ENCODE results near the gene KRT33B.

Gene KRT33B

GRCh38 chr17:41318231-41318630, 51.4 kb downstream of the KRT33B start:
- no peaks in the 10 kb centered on the region for H3K79me2 ChIP-seq (ENCODE audit: insufficient read depth, low read depth)
- no peaks in the 10 kb centered on the region for H4K20me1 ChIP-seq (ENCODE audit: insufficient read depth)
- no peak overlapping the region for H2AFZ ChIP-seq (ENCODE audit: low read depth)
- TF ChIP-seq CTCF (conservative IDR thresholded peaks at IDR 0.05; ENCODE audit: low read depth, low read length): no peak
- no peak overlapping the region for H3K9ac ChIP-seq
- no peak overlapping the region for H3K27ac ChIP-seq
- no peaks in the 10 kb centered on the region for H3K27me3 ChIP-seq (ENCODE audit: insufficient read depth, low read depth)
- no peak overlapping the region for H3K4me2 ChIP-seq
- H3K4me1 ChIP-seq (ENCODE audit: low read depth, poor library complexity, severe bottlenecking): no peaks in the 10 kb centered on the region
- H3K4me3 ChIP-seq (IDR thresholded peaks at IDR 0.05; ENCODE audit: insufficient read depth, low read depth, low read length): no peak overlapping the region
- H3K36me3 ChIP-seq (ENCODE audit: insufficient read depth): no peaks in the 10 kb centered on the region

GRCh38 chr17:41315814-41316445, 53.7 kb downstream of the KRT33B start:
- H3K36me3 ChIP-seq (ENCODE audit: insufficient read depth): no peaks in the 10 kb centered on the region
- no peak overlapping the region for H3K27ac ChIP-seq
- H3K4me3 ChIP-seq (IDR thresholded peaks at IDR 0.05; ENCODE audit: insufficient read depth, low read depth, low read length): no peak overlapping the region
- no peaks in the 10 kb centered on the region for H3K4me1 ChIP-seq (ENCODE audit: low read depth, poor library complexity, severe bottlenecking)
- H2AFZ ChIP-seq (ENCODE audit: low read depth): no peak overlapping the region
- no peaks in the 10 kb centered on the region for H3K79me2 ChIP-seq (ENCODE audit: insufficient read depth, low read depth)
- no peaks in the 10 kb centered on the region for H3K27me3 ChIP-seq (ENCODE audit: insufficient read depth, low read depth)
- no peak overlapping the region for H3K9ac ChIP-seq
- no peak for TF ChIP-seq CTCF (conservative IDR thresholded peaks at IDR 0.05; ENCODE audit: low read depth, low read length)
- no peaks in the 10 kb centered on the region for H4K20me1 ChIP-seq (ENCODE audit: insufficient read depth)
- no peak overlapping the region for H3K4me2 ChIP-seq

GRCh38 chr17:41315204-41315794, 54.3 kb downstream of the KRT33B start, which contains the start of gene KRTAP17-1:
Gene KRTAP17-1, minus strand, starts transcription at chr17:41315710. Its CDS starts 60 bp downstream, at chr17:41315650.
- H3K27me3 ChIP-seq (ENCODE audit: insufficient read depth, low read depth): no peaks in the 10 kb centered on the region
- no peak within 1 kb of the TSS for H3K27ac ChIP-seq
- TF ChIP-seq CTCF (conservative IDR thresholded peaks at IDR 0.05; ENCODE audit: low read depth, low read length): no peak
- no peak within 1 kb of the TSS for H3K4me2 ChIP-seq
- H3K79me2 ChIP-seq (ENCODE audit: insufficient read depth, low read depth): no peaks in the 10 kb centered on the region
- no peak within 1 kb of the TSS for H2AFZ ChIP-seq (ENCODE audit: low read depth)
- no peaks in the 10 kb centered on the region for H3K4me1 ChIP-seq (ENCODE audit: low read depth, poor library complexity, severe bottlenecking)
- H3K9ac ChIP-seq: no peak within 1 kb of the TSS
- H3K36me3 ChIP-seq (ENCODE audit: insufficient read depth): no peaks in the 10 kb centered on the region
- H4K20me1 ChIP-seq (ENCODE audit: insufficient read depth): no peaks in the 10 kb centered on the region
- H3K4me3 ChIP-seq (IDR thresholded peaks at IDR 0.05; ENCODE audit: insufficient read depth, low read depth, low read length): no peak within 1 kb of the TSS
